ENCODE measurements around the gene PDIK1L. TPM values are rescaled to one million over a fixed set of nuclear protein-coding genes. Genes with fewer than 3 reads are reported as not detected.

PDIK1L gene
- total RNA-seq, 1 experiment from 2014 or later: 5.6 TPM

DNA sequence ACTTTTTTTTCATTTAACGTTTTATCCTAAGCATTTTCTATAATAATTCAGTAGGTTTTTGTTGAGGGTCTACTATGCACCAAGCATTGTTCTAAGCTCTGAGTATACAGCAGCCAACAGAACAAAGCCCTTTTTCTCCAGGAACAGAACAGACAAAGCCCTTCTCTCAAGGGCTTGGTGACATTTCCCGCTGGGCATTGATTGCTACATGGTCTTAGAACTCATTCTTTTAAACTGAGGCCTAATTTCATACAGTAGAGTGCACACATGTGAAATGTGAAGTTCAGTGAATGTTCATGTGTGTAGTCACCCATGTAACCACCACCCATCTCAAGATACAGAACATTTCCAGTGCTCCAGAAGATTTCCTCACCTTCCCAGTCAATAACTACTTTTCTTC is 15.2 kb upstream of the PDIK1L start:
- H2BK5ac ChIP-seq (ENCODE audit: insufficient read length, low read length): no peak overlapping the region
- H3K79me2 ChIP-seq (ENCODE audit: insufficient read depth, low read length): no peaks in the 10 kb centered on the region
- H3K9ac ChIP-seq (ENCODE audit: extremely low read depth, insufficient read length, low read length): no peak overlapping the region
- H3K18ac ChIP-seq (ENCODE audit: insufficient read length, low read depth, low read length): no peak overlapping the region
- no peak overlapping the region for H3K14ac ChIP-seq (ENCODE audit: insufficient read depth, low read length)
- TF ChIP-seq, protein P1, sequence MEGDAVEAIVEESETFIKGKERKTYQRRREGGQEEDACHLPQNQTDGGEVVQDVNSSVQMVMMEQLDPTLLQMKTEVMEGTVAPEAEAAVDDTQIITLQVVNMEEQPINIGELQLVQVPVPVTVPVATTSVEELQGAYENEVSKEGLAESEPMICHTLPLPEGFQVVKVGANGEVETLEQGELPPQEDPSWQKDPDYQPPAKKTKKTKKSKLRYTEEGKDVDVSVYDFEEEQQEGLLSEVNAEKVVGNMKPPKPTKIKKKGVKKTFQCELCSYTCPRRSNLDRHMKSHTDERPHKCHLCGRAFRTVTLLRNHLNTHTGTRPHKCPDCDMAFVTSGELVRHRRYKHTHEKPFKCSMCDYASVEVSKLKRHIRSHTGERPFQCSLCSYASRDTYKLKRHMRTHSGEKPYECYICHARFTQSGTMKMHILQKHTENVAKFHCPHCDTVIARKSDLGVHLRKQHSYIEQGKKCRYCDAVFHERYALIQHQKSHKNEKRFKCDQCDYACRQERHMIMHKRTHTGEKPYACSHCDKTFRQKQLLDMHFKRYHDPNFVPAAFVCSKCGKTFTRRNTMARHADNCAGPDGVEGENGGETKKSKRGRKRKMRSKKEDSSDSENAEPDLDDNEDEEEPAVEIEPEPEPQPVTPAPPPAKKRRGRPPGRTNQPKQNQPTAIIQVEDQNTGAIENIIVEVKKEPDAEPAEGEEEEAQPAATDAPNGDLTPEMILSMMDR (conservative IDR thresholded peaks at IDR 0.05): no peak
- H3K79me1 ChIP-seq (ENCODE audit: insufficient read depth, low read depth, low read length, poor library complexity, severe bottlenecking): no peaks in the 10 kb centered on the region
- H3K56ac ChIP-seq (ENCODE audit: insufficient read length, low read depth, low read length): no peak overlapping the region
- peaks cover 6% of the 10 kb centered on the region; the same call in 1 of the 2 replicates for H3K4me1 ChIP-seq (ENCODE audit: insufficient read depth, low read length)
- no CpG with 5 or more reads among the region's 2 CpGs for WGBS (ENCODE audit: extremely low coverage, insufficient read length, low lambda C conversion rate)
- H2BK15ac ChIP-seq (ENCODE audit: low read depth, low read length): no peak overlapping the region
- no peak overlapping the region for H2BK12ac ChIP-seq (ENCODE audit: insufficient read length, low read depth, low read length)
- no peak overlapping the region for H3K4me2 ChIP-seq (ENCODE audit: insufficient read depth, insufficient read length, low read length)
- no peak overlapping the region for H2BK120ac ChIP-seq (ENCODE audit: low read depth, low read length, poor library complexity, severe bottlenecking)
- no peak overlapping the region for H2AFZ ChIP-seq (ENCODE audit: low read length)
- no peak overlapping the region for H2BK20ac ChIP-seq (ENCODE audit: low read depth, low read length, poor library complexity, severe bottlenecking)
- H2AK5ac ChIP-seq (ENCODE audit: insufficient read length, low read length): no peak overlapping the region
- no peak overlapping the region for H3T11ph ChIP-seq (ENCODE audit: low read length)
- no peak overlapping the region for H3K27ac Mint-ChIP-seq
- no peaks in the 10 kb centered on the region for H3K23me2 ChIP-seq (ENCODE audit: insufficient read length, low read depth, low read length, poor library complexity, severe bottlenecking)
- no peaks in the 10 kb centered on the region for H3K36me3 Mint-ChIP-seq (ENCODE audit: insufficient read depth in 1 of 3, low read depth in 3 of 3)
- H3K23ac ChIP-seq (ENCODE audit: insufficient read length, low read depth, low read length): no peak overlapping the region
- no peak for DNase-seq
- H3K4ac ChIP-seq (ENCODE audit: low read depth, low read length): no peak overlapping the region
- H4K20me1 ChIP-seq (ENCODE audit: control insufficient read depth, insufficient read depth, insufficient read length): no peaks in the 10 kb centered on the region
- H4K91ac ChIP-seq (ENCODE audit: insufficient read length, low read depth, low read length): no peak overlapping the region
- no peak overlapping the region for H3K4me3 Mint-ChIP-seq
- no peaks in the 10 kb centered on the region for H3K9me3 Mint-ChIP-seq
- H3K27me3 Mint-ChIP-seq (ENCODE audit: low read depth): peaks cover 18% of the 10 kb centered on the region
- H3K9me3 ChIP-seq (ENCODE audit: control insufficient read depth, low read depth, low read length): no peaks in the 10 kb centered on the region
- no peaks in the 10 kb centered on the region for H3K27me3 ChIP-seq (ENCODE audit: insufficient read depth, low read length)
- H4K5ac ChIP-seq (ENCODE audit: insufficient read length, low read depth, low read length): no peak overlapping the region
- no peak overlapping the region for H4K8ac ChIP-seq (replicated peaks; ENCODE audit: insufficient read length, low read depth, low read length)
- peaks cover 23 to 36% of the 10 kb centered on the region in 2 experiments for H3K4me1 Mint-ChIP-seq
- no peak overlapping the region for H3K27ac ChIP-seq (ENCODE audit: insufficient read length, low read depth, low read length)
